HG02678 (cell line): ENCODE results near the gene HMGXB3.
"Not testable (repeated sequence)": the region's sequence is repeated elsewhere in the genome, so short reads cannot be mapped to it uniquely, and the experiment has no call there.

ENCODE experiments used
- ATAC-seq: cut with Tn5 transposase; IDR thresholded peaks from one replicate; pipeline ENCODE4 v1.9.1; 2021; ENCODE audit warnings: mild to moderate bottlenecking, moderate library complexity; ENCODE audit not compliant: unreplicated experiment

The HMGXB3 gene

DNA sequence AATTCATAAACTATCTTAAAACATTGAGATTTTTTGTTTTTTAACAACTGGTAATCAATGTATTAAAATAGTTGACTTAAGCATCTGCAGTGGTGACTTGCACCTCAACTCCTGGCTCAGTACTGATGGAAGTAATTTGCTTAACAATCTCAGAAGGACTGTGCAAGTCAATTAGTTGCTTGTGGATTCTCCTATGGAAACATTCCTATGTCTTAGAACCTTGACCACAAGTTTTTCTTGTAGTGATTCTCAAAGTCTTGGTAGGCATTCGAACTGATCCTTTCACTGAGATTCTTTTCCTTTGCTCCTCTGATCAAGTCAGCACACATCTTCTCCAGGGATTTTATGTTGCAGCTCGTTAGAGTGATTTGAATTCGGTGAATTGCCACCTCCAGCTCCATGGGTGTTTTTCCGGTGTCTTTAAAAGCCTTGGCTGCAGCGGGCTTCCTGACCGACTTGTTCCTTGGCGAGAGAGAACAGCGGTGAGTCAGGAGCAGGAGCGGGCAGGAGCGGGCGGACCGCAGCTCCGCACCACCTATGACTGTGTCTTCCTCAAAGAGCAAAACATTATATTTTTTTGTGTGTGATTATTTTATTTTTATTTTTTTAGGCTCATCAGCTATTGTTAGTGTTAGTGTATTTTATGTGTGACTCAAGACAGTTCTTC lies 21.1 kb downstream of the HMGXB3 start:
- ATAC-seq: no peak

DNA sequence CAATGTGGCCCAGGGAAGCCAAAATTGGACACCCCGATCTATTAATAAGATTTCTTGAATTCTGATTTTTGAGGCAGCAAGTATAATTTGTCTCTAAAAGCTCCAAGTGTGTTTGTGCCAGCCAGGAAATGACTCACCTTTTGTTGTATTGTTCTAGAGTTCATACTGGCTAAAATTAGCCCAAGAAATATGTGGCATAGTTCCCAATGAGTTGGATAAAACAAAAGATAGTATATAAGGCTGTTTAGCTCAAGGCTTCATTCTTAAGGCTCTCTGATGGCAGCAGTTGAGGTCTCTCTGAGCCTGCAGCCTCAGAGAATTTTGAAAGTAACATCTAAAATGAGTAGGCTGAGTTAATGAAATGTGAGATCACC lies 21.6 kb downstream of the HMGXB3 start:
- ATAC-seq: no peak

DNA sequence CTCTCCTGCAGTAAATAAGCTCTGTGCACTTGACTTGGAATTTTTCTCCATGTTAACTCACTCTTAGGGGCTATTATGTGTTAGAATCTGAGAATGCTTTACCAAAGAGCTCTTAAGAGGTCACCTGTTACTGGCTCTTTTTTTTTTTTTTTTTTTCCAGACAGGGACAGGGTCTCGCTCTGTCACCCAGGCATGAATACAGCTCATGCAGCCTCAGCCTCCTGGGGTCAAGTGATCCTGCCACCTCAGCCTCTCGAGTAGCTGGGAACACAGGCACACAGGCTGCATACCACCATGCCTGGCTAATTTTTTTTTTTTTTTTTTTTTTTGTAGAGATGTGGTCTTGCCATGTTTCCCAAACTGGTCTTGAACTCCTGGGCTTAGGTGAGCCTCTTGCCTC lies 22.1 kb downstream of the HMGXB3 start:
- no peak for ATAC-seq

DNA sequence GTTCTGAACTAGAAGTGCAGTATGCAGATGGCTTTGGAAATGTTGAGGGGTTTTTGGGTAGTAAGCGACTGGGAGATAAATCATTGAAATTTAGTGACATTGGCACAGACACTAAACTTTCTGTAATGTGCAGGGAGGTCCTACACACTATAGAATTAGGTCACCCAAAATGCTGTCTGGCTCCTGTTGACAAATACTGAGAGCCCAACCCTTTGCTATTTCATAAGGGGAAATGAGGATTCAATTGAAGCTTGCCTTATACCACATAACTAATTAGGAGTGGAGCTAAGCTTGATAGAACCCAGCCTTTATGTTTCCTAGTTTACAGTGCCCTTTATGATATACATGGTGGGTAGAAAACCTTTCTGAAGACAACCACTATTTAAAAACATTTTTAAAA lies 22.6 kb downstream of the HMGXB3 start:
- ATAC-seq: no peak

DNA sequence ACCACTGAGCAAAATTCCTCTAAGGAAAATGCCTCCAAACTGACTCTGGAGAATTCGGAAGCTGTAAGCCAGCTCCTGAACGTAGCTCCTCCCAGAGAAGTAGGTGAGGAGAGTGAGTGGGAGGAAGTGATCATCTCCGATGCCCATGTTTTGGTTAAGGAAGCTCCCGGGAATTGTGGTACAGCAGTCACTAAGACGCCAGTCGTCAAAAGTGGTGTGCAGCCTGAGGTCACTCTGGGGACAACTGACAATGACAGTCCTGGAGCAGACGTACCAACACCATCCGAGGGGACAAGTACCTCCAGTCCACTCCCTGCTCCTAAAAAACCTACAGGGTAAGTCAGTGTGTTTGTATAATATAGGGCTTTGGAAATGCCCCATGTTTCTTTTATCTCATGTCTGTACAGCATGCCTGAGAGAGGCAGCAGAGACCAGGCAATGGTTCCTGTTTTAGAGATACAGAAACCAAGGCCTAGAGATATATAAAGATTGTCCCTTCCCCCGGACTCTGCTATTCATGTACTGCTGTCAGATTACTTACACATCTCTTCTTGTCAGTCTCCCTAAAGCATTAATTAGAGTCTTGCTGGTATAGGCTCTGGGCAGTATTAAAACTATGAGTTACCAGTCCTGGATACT lies 23.9 kb downstream of the HMGXB3 start:
- no peak for ATAC-seq

DNA sequence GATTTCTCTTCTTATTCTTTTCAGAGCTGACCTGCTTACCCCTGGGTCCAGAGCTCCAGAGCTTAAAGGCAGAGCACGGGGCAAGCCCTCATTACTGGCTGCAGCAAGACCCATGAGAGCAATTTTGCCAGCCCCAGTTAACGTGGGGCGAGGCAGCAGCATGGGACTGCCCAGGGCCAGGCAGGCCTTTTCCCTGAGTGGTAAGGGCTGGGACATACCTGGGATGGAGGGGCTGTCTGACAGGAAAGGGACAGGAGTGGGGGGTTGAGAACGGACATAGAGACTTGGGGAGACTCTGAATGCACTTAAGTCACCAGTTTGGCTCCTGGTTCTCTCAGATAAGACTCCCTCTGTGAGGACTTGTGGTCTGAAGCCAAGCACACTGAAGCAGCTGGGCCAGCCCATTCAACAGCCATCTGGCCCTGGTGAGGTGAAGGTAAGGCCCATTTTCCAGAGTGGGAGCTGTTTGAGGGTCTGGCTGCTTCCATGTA lies 26.2 kb downstream of the HMGXB3 start:
- no peak for ATAC-seq

DNA sequence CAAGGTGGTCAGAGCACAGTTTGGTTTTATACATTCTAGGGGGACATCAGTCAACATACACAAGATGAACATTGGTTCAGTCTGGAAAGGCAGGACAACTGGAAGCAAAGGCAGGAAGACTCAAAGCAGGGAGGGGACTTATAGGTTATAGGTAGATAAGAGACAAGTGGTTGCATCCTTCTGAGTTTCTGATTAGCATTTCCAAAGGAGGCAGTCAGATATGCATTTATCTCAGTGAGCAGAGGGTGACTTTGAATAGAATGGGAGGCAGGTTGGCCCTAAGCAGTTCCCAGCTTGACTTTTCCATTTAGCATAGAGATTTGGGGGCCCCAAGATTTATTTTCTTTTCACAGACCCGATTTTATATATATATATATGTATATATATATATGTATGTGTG lies 27.5 kb downstream of the HMGXB3 start:
- not testable (repeated sequence) for ATAC-seq

DNA sequence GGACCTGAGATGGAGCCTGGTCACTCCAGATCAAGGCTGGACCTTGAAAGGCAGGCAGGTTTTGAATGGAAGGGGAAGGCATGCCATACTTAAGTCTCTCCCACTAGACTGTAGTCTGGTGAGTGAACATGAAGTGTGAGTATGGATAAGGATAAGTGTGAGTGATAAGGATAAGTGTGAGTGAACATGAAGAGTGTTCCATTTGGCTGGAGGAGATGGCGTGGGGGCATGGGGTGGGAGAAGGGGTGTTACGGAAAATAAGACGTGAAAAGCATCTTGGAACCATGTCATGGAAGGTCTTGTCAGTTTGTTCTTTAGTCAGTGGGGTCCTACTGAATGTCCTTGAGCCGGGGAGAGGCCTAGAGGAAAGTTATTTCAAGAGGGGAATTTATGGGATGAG lies 32.8 kb downstream of the HMGXB3 start:
- ATAC-seq: no peak

DNA sequence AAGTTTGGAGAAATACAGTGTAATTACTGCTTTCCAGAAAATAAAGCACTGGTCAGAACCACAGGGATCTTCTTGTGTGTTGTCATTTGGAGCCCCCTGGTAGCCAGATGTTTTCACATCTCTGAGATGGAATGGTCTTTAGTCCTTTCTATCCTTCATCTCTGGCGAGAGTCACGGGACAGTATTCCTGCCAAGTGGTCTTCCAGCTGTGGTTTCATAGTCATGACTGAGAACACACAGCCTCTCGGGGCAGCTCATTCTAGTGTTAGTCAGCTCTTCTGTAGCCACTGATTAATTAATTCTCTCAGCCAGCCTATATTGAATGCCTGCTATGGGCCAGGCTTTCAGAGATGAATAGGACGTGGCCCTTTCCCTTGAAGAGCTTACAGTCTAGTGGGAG lies 34.1 kb downstream of the HMGXB3 start:
- no peak for ATAC-seq

DNA sequence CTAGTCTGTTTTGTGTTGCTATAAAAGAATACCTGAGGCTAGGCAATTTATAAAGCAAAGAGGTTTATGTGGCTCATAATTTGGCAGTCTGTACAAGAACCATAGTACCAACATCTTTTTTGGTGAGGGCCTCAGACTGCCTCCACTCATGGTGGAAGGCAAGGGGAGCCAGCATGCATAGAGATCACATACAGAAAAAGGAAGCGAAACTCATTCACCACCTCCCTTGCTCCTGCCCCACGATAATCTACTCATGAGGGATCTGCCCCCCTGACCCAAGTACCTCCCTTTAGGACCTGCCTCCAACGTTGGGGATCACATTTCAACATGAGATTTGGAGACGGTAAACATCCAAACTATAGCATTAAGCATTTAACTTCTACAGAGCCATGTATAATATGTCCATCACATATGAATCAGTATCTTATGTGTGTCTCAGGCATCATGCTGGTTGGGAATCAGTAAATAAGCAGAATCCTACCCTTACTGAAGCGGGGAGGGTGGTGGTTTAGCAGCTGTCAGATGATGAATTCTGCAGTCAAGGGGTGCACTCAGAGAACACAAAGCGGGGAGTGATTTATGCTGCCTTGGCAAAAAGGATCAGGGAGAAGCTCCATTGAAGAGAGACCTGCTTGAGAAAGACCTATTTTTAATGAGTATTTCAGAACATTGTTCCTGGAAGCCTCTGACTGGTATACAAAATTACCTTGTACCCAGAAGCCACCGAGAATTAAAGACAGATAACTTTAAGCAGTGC lies 34.8 kb downstream of the HMGXB3 start:
- peak; percentile 97 for ATAC-seq

DNA sequence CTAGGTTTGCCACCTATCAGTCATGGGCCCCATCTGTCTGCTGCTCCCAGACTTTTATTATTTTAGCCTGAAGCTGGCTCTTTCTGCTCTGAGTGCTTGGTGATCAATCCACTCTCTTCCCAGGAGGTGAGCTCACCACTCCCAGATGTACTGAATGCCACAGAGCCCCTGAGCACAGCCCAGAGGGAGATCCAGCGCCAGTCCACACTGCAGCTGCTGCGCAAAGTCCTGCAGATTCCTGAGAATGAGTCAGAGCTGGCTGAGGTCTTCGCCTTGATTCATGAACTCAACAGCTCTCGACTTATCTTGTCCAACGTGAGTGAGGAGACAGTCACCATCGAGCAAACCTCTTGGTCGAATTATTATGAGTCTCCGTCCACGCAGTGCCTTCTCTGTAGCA lies 36.0 kb downstream of the HMGXB3 start:
- no peak for ATAC-seq

DNA sequence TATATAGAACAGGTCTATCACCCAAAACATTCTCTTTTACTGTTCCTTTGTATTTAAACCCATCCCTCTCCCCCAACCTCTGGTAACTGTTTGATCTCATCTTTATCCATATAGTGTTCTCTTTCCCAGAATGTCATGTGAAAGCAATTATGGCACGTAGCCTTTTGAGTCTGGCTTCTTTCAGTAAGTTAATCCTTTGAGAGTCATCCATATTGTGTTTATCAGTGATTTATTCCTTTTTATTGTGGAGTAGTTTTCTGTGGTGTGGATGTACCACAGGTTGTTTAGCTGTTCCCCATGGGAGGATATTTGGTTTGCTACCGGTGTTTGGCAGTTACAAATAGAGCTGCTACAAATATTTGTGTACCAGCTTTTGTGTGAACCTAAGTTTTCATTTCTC lies 38.0 kb downstream of the HMGXB3 start:
- ATAC-seq: no peak

DNA sequence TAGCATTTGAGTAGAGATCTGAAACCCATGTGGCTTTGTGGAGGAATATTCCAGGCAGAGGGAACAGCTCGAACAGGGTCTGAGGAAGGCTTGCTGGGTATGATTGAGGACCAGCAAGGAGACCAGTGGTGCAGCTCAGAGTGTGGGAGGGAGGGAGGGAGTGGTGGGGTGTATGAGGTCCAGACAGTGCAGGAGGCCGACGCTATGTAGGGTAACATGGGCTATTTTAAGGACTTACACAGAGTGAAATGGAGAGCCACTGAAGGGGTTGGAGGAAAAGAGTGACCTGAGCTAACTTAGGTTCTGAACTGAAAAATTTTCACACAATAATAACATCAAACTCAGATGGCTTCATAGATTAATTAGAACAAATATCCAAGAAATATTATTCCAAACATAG lies 41.9 kb downstream of the HMGXB3 start:
- ATAC-seq: no peak

DNA sequence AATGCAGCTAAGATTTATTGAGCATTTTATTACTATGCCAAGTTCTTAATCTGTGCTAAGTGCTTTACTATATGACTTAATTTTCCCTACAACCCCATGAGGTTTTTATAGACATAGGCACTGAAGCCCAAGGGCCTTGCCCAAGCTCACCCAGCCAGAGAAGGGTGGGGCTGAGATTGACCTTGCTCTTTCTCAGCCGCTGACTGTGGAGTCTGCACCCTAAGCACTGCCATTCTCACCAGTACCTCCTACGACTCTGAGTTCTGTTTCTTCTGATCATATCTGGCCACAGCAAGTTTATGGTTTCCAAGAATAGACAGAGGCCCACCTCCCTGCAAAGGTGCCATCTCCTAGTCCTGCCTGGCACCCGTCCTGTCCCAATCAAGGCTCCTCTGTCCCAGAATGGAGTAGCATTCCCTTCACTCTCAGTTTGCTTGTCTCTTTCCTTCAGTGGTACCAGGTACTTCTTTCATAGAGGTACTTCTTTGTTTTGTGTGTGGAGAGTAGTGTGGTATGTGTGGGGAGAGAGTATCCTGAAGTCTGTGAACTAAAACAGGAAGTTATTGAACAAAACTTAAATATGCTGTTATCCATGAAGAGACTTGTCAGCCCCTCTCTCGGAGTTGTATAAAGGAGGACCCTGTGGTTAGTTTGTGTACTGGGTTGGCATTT lies 43.3 kb downstream of the HMGXB3 start:
- no peak for ATAC-seq

DNA sequence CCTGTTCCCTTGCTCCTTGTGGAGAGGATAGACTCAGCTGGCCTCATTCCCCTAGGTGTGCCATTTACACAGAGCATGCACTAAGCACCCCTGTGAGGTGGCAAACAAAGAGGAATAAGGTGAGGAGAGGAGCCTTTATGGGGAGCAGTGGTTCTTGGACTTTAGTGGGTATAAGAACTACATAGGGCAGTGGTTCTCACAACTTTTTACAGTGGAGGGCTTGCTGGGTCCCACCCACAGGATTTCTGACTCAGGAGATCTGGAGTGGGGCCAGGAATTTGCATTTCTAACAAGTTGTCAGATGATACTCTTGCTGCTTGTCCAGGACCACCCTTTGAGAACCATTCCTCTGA lies 43.8 kb downstream of the HMGXB3 start:
- no peak for ATAC-seq

DNA sequence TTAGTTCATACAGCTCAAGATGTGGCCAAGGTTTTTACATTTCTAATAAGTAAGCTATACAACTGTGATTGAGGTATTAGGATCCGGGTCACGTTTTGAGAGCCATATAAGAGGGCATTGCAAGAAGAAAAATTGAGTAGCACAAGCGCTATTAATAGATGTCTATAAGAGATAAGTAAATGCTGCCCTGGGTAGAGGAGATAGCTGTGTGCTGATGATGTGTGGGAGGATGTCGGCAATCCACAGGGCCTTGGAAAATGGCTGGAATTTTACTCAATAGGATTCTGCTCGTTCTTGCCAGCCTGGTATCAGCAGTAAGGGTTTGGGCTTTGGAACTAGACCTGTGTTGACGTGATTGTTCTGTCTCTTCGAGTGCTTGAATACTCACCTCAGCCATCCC lies 44.2 kb downstream of the HMGXB3 start:
- ATAC-seq: no peak

DNA sequence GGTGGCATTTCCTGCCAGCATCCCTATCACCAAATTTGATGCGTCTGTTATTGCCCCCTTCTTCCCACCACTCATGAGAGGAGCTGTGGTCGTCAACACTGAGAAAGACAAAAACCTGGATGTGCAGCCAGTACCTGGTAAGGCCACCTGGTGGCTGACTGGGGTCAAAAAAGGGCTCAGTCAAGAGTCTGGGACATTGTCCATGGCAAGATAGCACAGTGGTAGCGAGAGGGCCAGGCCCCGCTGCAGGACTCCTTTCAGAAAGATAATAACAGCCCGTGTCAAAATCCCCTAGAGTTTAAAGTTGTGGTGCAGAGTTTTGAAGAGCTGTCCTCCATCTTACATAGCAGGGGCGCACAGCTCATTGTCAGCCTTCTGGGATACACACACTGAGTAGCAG lies 45.0 kb downstream of the HMGXB3 start:
- no peak for ATAC-seq

DNA sequence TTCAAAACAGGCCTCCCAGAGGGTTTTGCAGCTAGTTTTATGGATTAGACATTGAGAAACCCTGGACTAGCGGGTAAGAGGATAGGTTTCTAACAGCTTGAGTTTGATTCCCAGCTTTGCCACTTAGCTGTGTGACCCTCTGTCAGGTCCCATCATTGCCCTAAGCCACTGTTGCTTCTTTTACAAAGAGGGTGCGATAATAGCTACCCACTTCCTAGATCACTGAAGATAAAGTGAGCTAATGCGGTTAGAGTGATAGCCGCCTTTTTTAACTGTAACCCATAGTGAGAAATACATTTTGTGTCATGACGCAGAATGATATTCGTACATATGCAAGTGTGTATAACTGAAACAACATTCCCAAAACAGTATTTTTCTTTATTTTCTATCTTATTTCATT lies 45.5 kb downstream of the HMGXB3 start:
- no peak for ATAC-seq

DNA sequence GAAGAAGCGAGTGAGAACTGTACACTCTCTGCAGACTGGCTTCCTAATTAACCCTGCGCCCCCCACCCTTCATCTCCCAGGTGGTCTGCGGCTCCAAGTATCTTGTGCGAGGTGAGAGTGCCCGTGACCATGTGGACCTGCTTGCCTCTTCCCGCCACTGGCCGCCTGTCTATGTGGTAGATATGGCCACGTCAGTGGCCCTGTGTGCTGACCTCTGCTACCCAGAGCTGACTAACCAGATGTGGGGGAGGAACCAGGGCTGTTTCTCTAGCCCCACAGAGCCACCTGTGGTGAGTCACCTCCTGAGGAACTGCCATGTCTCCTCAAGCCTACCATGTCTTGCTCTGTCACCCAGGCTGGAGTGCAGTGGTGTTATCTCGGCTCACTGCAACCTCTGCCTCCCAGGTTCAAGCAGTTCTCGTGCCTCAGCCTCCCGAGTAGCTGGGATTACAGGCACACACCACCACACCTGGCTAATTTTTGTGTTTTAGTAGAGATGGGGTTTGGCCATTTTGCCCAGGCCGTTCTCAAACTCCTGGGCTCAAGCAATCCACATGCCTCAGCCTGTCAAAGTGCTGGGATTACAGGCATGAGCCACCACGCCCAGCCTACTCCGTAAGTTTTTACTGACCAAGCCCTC lies 49.8 kb downstream of the HMGXB3 start:
- not testable (repeated sequence) for ATAC-seq

DNA sequence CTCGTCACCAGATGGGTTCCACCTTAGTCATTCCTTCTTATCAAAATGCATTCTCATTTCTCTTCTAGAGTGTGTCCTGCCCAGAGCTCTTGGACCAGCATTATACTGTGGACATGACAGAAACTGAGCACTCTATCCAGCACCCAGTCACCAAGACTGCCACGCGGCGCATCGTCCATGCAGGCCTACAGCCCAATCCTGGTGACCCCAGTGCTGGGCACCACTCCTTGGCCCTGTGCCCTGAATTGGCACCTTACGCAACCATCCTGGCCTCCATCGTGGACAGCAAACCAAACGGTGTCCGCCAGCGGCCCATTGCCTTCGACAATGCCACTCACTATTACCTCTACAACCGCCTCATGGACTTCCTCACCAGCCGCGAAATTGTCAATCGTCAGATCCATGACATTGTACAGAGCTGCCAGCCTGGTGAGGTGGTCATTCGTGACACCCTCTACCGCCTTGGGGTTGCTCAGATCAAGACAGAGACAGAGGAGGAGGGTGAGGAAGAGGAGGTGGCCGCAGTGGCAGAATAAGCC lies 51.2 kb downstream of the HMGXB3 start:
- no peak for ATAC-seq
